ENCODE results near the gene DDX31.

DNA sequence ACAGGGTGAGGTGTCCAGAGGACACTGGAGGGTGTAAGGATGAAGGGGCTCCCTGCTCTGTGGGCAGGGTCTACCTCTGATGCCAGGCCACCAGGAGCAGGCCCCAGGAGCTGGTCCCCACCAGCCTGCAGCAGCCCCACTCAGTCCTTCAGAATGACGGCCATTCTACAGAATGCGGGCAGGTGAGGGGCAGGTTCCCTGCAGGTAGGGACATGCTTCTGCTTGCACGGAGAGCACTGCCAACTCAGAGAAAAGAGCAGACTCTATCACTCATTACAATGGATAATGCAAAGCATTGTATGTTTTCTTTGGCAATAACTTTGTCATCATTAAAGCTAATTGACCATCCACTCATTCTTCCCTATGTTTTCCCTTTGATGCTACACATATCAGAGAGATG, 39.0 kb downstream of the DDX31 start:
- TF ChIP-seq, protein P1, sequence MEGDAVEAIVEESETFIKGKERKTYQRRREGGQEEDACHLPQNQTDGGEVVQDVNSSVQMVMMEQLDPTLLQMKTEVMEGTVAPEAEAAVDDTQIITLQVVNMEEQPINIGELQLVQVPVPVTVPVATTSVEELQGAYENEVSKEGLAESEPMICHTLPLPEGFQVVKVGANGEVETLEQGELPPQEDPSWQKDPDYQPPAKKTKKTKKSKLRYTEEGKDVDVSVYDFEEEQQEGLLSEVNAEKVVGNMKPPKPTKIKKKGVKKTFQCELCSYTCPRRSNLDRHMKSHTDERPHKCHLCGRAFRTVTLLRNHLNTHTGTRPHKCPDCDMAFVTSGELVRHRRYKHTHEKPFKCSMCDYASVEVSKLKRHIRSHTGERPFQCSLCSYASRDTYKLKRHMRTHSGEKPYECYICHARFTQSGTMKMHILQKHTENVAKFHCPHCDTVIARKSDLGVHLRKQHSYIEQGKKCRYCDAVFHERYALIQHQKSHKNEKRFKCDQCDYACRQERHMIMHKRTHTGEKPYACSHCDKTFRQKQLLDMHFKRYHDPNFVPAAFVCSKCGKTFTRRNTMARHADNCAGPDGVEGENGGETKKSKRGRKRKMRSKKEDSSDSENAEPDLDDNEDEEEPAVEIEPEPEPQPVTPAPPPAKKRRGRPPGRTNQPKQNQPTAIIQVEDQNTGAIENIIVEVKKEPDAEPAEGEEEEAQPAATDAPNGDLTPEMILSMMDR (IDR thresholded peaks at IDR 0.05): no peak
- TF ChIP-seq, protein P2, sequence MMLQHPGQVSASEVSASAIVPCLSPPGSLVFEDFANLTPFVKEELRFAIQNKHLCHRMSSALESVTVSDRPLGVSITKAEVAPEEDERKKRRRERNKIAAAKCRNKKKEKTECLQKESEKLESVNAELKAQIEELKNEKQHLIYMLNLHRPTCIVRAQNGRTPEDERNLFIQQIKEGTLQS (CRISPR knock-in tag; conservative IDR thresholded peaks at IDR 0.05): no peak
- TF ChIP-seq, protein P3, sequence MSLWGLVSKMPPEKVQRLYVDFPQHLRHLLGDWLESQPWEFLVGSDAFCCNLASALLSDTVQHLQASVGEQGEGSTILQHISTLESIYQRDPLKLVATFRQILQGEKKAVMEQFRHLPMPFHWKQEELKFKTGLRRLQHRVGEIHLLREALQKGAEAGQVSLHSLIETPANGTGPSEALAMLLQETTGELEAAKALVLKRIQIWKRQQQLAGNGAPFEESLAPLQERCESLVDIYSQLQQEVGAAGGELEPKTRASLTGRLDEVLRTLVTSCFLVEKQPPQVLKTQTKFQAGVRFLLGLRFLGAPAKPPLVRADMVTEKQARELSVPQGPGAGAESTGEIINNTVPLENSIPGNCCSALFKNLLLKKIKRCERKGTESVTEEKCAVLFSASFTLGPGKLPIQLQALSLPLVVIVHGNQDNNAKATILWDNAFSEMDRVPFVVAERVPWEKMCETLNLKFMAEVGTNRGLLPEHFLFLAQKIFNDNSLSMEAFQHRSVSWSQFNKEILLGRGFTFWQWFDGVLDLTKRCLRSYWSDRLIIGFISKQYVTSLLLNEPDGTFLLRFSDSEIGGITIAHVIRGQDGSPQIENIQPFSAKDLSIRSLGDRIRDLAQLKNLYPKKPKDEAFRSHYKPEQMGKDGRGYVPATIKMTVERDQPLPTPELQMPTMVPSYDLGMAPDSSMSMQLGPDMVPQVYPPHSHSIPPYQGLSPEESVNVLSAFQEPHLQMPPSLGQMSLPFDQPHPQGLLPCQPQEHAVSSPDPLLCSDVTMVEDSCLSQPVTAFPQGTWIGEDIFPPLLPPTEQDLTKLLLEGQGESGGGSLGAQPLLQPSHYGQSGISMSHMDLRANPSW (CRISPR knock-in tag; conservative IDR thresholded peaks at IDR 0.05; ENCODE audit: low read depth): no peak
- TF ChIP-seq EMX1 (CRISPR knock-in tag; IDR thresholded peaks at IDR 0.05): no peak
- no peak for TF ChIP-seq SP1 (CRISPR knock-in tag; conservative IDR thresholded peaks at IDR 0.05)

Measured in WTC11 (cell line).